ENCODE results near the gene THUMPD3. TPM values are rescaled to one million over a fixed set of nuclear protein-coding genes. Genes with fewer than 3 reads are reported as not detected.

The THUMPD3 gene
- total and polyA plus RNA-seq, 9 of the 15 experiments (the other 6 are each of a cell fraction or from before 2014, with no cell fraction given), result 58.3 to 132 (median 113) TPM

DNA sequence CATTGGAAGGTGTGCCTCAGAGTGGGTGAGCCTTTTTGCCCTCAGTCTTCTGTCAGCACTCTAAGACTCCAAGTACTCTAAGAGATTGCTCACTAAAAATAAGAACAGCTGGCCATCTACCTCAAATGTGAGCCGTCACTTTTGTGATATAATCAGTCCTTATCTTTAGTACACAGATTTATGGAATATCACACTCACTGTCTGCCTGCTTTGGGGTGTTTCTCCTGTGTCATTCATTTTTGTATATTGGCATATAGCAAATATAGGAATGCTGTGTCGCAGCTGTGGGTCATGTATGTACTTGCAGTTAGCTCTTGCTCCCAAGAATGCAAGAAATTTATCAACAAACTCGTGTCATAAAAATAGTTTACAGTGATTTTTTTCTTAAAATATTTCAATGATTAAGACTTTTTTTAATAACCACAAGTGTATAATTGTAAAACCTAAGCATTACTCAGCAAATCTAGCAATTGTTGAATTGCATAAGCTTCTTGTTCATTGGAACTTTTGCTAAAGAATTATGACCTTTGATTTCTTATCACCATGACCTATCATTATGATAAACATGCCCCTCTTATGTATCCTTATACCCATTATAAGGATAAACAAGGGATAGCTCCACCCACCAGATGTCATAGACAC is 53.4 kb downstream of the THUMPD3 start (continued):
- no peak for TF ChIP-seq ZFX (CRISPR knock-in tag; IDR thresholded peaks at IDR 0.05)
- TF ChIP-seq ARID1B (IDR thresholded peaks at IDR 0.05), result peak; percentile 70
- TF ChIP-seq ZNF668 (CRISPR knock-in tag; IDR thresholded peaks at IDR 0.05), result no peak
- 0 out of 2 replicates have a peak, but pooled peaks have one; percentile 21 for TF ChIP-seq ATF7 (IDR thresholded peaks at IDR 0.05)
- TF ChIP-seq COPS2 (conservative IDR thresholded peaks at IDR 0.05), result no peak
- 0 out of 2 replicates have a peak, but pooled peaks have one; percentile 15 for TF ChIP-seq MAFF (IDR thresholded peaks at IDR 0.05; ENCODE audit: low read length)
- TF ChIP-seq NFE2 (IDR thresholded peaks at IDR 0.05; ENCODE audit: low read depth), result 0 out of 2 replicates have a peak, but pooled peaks have one; percentile 9
- TF ChIP-seq TRIM24 (IDR thresholded peaks at IDR 0.05), result 0 out of 4 replicates have a peak, but pooled peaks of 1 of the 2 experiments have one; percentile 27
- no peak for TF ChIP-seq SMAD3 (CRISPR knock-in tag; conservative IDR thresholded peaks at IDR 0.05)
- TF ChIP-seq, protein P1, sequence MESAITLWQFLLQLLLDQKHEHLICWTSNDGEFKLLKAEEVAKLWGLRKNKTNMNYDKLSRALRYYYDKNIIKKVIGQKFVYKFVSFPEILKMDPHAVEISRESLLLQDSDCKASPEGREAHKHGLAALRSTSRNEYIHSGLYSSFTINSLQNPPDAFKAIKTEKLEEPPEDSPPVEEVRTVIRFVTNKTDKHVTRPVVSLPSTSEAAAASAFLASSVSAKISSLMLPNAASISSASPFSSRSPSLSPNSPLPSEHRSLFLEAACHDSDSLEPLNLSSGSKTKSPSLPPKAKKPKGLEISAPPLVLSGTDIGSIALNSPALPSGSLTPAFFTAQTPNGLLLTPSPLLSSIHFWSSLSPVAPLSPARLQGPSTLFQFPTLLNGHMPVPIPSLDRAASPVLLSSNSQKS (CRISPR knock-in tag; IDR thresholded peaks at IDR 0.05), result no peak
- peak; percentile 46; the same call in 1 of the 2 replicates for TF ChIP-seq DPF2 (IDR thresholded peaks at IDR 0.05)
- peak; percentile 68 for TF ChIP-seq CBFA2T3 (IDR thresholded peaks at IDR 0.05)
- TF ChIP-seq SMARCE1 (IDR thresholded peaks at IDR 0.05), result peak; percentile 21; the same call in 1 of the 2 replicates
- TF ChIP-seq C11orf30 (IDR thresholded peaks at IDR 0.05; ENCODE audit: low read depth), result peak; percentile 59; the same call in 1 of the 2 replicates
- peak; percentile 37; the same call in 1 of the 2 replicates for TF ChIP-seq NFE2L1 (tag; IDR thresholded peaks at IDR 0.05; ENCODE audit: borderline replicate concordance, low read depth)
- TF ChIP-seq HDAC2 (IDR thresholded peaks at IDR 0.05), result no peak
- no peak for TF ChIP-seq HMG20A (CRISPR knock-in tag; conservative IDR thresholded peaks at IDR 0.05)
- no peak for TF ChIP-seq MCM3 (IDR thresholded peaks at IDR 0.05)
- TF ChIP-seq, protein P2, sequence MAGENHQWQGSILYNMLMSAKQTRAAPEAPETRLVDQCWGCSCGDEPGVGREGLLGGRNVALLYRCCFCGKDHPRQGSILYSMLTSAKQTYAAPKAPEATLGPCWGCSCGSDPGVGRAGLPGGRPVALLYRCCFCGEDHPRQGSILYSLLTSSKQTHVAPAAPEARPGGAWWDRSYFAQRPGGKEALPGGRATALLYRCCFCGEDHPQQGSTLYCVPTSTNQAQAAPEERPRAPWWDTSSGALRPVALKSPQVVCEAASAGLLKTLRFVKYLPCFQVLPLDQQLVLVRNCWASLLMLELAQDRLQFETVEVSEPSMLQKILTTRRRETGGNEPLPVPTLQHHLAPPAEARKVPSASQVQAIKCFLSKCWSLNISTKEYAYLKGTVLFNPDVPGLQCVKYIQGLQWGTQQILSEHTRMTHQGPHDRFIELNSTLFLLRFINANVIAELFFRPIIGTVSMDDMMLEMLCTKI (IDR thresholded peaks at IDR 0.05; ENCODE audit: partially characterized antibody), result no peak
- TF ChIP-seq FOS (IDR thresholded peaks at IDR 0.05; ENCODE audit: extremely low read depth, insufficient read length), result no peak
- TF ChIP-seq, protein P3, sequence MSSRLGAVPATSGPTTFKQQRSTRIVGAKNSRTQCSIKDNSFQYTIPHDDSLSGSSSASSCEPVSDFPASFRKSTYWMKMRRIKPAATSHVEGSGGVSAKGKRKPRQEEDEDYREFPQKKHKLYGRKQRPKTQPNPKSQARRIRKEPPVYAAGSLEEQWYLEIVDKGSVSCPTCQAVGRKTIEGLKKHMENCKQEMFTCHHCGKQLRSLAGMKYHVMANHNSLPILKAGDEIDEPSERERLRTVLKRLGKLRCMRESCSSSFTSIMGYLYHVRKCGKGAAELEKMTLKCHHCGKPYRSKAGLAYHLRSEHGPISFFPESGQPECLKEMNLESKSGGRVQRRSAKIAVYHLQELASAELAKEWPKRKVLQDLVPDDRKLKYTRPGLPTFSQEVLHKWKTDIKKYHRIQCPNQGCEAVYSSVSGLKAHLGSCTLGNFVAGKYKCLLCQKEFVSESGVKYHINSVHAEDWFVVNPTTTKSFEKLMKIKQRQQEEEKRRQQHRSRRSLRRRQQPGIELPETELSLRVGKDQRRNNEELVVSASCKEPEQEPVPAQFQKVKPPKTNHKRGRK (tag; IDR thresholded peaks at IDR 0.05), result no peak
- no peak for TF ChIP-seq DACH1 (IDR thresholded peaks at IDR 0.05; ENCODE audit: partially characterized antibody)
- TF ChIP-seq KLF6 (CRISPR knock-in tag; IDR thresholded peaks at IDR 0.05; ENCODE audit: borderline replicate concordance), result no peak
